HG03139 (cell line): ENCODE results near the gene CD22.

Source experiments
- ATAC-seq: cut with Tn5 transposase; IDR thresholded peaks from one replicate; pipeline ENCODE4 v1.9.1; 2021; ENCODE audit not compliant: unreplicated experiment

Gene CD22

GRCh38 chr19:35340431-35340830, 11.4 kb downstream of the CD22 start:
- no peak for ATAC-seq

GRCh38 chr19:35341006-35341405, 12.0 kb downstream of the CD22 start:
- ATAC-seq = no peak

GRCh38 chr19:35341565-35342225, 12.7 kb downstream of the CD22 start:
- ATAC-seq = no peak

GRCh38 chr19:35342430-35342829, 13.4 kb downstream of the CD22 start:
- ATAC-seq = no peak

GRCh38 chr19:35344511-35345031, 15.6 kb downstream of the CD22 start:
- ATAC-seq = no peak

GRCh38 chr19:35345671-35346111, 16.7 kb downstream of the CD22 start:
- no peak for ATAC-seq

GRCh38 chr19:35346193-35347052, 17.4 kb downstream of the CD22 start:
- no peak for ATAC-seq

- ATAC-seq = peak; percentile 44
Observed at GRCh38 chr19:35347171-35347929, 18.4 kb downstream of the CD22 start, which contains the start of gene FFAR1. FFAR1 (plus strand) TSS chr19:35347902; CDS start chr19:35351552, 3,650 bp downstream.

- ATAC-seq = no peak
Observed at GRCh38 chr19:35347930-35348298, 18.9 kb downstream of the CD22 start.

GRCh38 chr19:35348911-35349611, 20.1 kb downstream of the CD22 start:
- ATAC-seq = no peak

- ATAC-seq = no peak
Observed at GRCh38 chr19:35349614-35350521, 20.9 kb downstream of the CD22 start.

GRCh38 chr19:35350591-35350990, 21.6 kb downstream of the CD22 start:
- ATAC-seq = no peak

- no peak for ATAC-seq
Observed at GRCh38 chr19:35351411-35352176, 22.6 kb downstream of the CD22 start.

- ATAC-seq = no peak
Observed at GRCh38 chr19:35352177-35352447, 23.1 kb downstream of the CD22 start.

GRCh38 chr19:35352448-35353304, 23.7 kb downstream of the CD22 start:
- ATAC-seq = no peak

GRCh38 chr19:35353635-35354034, 24.6 kb downstream of the CD22 start:
- ATAC-seq = no peak

GRCh38 chr19:35354898-35355297, 25.9 kb downstream of the CD22 start:
- ATAC-seq = no peak

GRCh38 chr19:35355791-35356460, 26.9 kb downstream of the CD22 start:
- no peak for ATAC-seq
